HG03095 (cell line): ENCODE results near the gene CYP4F2.
"Not testable (repeated sequence)": the region's sequence is repeated elsewhere in the genome, so short reads cannot be mapped to it uniquely, and the experiment has no call there.

Experiments used
- ATAC-seq: cut with Tn5 transposase; IDR thresholded peaks from one replicate; pipeline ENCODE4 v1.9.1; 2021; ENCODE audit warnings: moderate library complexity; ENCODE audit not compliant: unreplicated experiment

The CYP4F2 gene

DNA sequence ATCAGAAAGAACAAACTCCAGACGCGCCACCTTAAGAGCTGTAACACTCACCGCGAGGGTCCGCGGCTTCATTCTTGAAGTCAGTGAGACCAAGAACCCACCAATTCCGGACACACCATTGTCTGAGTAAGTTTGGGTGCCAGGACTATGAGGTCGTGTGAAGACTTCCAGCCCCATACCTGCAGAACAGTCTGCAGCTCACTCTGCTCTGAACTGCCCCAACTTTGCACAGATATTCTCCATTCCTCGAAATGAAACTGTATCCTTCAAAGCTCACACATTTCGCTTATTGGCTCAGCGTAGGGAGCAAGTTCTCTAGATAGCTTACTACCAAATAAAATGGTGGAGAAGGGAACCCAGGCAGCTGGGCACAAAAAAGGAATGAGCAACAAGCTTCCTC lies 2.6 kb upstream of the CYP4F2 start:
- no peak for ATAC-seq

DNA sequence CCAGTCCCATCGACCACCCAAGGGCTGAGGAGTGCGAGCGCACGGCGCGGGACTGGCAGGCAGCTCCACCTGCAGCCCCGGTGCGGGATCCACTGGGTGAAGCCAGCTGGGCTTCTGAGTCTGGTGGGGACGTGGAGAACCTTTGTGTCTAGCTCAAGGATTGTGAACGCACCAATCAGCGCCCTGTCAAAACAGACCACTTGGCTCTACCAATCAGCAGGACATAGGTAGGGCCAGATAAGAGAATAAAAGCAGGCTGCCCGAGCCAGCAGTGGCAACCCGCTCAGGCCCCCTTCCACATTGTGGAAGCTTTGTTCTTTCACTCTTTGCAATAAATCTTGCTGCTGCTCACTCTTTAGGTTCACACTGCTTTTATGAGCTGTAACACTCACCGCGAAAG lies 2.2 kb upstream of the CYP4F2 start:
- ATAC-seq, result not testable (repeated sequence)

GRCh38 chr19:15899561-15899960 lies 1.7 kb upstream of the CYP4F2 start:
- not testable (repeated sequence) for ATAC-seq

- no peak for ATAC-seq
Observed at GRCh38 chr19:15897026-15897737, 692 bp downstream of the CYP4F2 start.

DNA sequence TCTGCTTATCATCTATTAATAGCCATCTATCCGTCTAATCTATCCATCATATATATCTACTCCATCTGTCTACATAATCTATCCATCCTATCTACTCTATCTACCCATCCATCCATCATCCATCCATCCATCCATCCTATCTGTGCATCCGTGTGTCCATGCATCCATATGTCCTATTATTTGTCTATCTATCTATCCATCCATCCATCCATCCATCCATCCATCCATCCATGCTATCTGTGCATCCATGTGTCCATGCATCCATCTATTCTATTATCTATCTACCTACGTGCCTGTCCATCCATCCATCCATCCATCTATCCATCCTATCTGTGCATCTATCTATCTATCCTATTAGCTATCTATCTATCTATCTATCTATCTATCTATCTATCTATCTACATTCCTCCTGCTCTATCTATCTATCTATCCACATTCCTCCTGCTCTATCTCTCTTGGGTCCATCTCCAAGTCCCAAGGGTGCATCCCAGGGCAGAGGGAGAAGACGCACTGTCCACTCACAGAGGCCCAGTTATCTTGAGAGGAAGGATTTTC lies 1.9 kb downstream of the CYP4F2 start:
- no peak for ATAC-seq

DNA sequence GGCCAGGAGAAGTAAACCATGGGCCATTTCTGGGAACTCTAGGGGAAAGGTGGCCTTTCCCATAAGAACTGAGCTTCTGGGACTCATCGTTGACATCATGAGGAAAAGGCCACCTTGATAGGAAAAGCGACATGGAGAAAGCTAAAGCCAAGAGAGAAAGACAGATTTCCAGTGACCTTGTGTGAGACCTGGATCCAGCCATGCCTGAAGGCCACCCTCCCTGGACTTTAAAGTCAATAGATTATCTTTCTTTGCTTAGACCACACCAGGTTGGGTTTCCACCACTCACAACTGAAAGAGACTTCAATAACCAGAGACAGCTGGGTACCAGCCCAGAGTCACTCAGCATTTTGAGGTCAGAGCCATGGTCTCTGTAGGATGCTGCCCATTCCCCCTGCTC lies 3.5 kb downstream of the CYP4F2 start:
- no peak for ATAC-seq

DNA sequence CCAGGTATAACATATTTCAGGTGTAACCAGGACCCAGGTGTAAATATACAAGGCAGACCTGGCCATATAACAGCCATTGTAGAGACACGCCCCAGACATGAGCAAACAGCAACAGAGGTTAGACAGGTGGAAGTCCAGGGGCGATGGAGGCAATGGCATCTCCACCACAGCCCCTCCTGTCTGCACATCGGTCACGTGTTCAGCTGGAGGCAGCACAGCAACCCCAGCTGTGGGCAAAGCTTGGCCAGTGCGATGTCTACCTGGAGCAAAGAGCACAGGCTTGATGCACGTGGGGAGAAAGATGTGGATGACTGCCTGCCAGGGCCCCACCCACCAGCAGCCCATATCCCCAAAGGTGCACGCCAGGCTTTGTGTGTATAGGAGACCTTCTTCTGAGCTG lies 4.4 kb downstream of the CYP4F2 start:
- no peak for ATAC-seq

DNA sequence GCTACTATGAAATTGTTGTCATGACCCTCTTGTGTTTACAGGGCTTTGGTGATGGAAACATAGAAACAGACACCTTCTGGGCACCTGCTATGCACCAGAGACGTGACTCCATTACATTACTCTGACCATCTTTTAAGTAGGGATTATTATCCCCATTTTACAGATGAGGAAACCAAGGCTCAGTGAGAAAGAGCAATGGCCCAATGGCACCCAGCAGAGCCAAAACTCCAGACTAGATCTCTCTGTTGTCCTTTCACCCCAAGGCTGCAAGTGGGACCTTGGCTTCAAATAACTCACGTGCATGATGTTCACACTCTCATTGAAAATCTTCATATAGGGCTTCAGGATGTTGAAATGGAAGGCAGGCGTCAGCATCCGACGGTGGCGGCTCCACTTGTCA lies 5.9 kb downstream of the CYP4F2 start:
- no peak for ATAC-seq

- no peak for ATAC-seq
Observed at GRCh38 chr19:15891434-15891833, 6.4 kb downstream of the CYP4F2 start.

DNA sequence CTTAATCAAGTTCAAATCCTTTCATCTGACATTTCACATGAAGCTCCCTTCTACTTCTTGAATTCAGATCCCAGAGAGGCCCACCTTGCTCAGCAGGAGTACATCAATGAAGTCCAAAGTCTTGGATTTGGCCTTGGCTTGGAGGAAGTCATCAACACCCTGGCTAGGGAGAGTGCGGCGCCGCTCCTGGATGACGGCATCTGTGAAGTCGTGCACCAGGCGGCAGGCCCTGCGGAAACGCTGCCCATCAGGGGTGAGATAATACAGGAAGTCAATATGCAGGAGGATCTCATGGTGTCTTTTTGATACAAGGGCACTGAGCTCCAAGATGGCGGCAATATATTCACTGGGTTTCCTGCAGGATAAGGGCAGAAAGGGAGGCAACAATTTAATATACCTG lies 8.5 kb downstream of the CYP4F2 start:
- not testable (repeated sequence) for ATAC-seq

DNA sequence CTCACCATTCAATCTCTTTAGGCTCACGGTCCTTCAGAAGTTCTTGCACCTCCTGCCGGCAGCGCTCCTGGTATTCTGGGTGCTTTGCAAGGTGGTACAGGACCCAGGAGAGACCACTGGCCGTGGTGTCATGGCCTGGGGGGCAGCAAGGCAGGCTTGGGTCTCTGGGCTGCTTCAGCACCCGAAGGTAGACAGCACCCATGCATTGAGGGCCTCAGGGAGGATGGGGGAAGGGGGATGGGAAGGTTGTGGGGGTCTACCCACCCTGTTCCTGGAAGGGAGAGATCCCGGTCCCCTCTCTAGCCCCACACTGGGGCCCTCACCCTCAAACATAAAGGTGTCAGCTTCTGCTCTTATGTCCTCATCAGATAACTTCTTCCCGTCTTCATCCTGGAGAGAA lies 12.0 kb downstream of the CYP4F2 start:
- no peak for ATAC-seq

DNA sequence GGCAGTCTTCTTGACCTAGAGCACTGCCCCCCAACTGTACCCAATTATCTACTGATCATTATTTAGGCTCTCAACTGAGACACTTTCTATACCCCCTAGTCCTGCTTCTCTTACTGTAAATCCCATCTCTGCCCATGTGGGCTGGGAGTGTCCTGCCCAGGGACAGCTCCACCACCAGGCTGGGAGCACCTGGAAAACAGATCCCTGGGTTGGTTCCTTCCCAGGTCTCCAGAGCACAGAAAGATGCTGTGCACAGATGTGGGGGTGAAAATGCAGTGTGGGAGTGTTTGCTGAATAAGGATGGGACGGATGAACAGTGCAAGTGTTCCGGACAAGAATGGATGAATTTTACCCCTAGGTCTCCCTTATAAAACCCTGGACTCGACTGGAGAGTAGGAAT lies 12.7 kb downstream of the CYP4F2 start:
- no peak for ATAC-seq

GRCh38 chr19:15883329-15883728 lies 14.5 kb downstream of the CYP4F2 start:
- not testable (repeated sequence) for ATAC-seq

- ATAC-seq, result no peak
Observed at GRCh38 chr19:15874821-15875474, 22.9 kb downstream of the CYP4F2 start.

GRCh38 chr19:15873771-15874170 lies 24.1 kb downstream of the CYP4F2 start:
- not testable (repeated sequence) for ATAC-seq

GRCh38 chr19:15871570-15871969 lies 26.3 kb downstream of the CYP4F2 start:
- ATAC-seq, result no peak

DNA sequence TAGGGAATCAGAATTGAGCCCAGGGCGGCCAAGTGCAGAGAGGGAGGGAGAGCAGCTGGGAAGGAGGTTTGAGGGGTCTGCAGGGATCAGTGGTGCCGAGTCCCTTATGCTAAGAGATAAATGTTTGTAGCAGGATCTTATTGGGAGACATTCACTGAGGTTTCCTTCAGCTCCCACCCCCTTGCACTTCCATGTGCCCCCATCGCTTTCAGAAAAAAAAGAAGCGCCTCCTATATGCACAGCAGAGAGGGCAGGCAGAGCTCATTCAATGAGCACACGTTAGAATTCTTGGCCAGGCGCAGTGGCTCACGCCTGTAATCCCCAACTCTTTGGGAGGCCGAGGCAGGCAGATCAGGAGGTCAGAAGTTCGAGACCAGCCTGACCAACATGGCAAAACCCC lies 28.0 kb downstream of the CYP4F2 start:
- ATAC-seq, result no peak

GRCh38 chr19:15869109-15869555 lies 28.7 kb downstream of the CYP4F2 start:
- ATAC-seq, result no peak

GRCh38 chr19:15866636-15867035 lies 31.2 kb downstream of the CYP4F2 start:
- no peak for ATAC-seq

- no peak for ATAC-seq
Observed at GRCh38 chr19:15864824-15865223, 33.0 kb downstream of the CYP4F2 start.

DNA sequence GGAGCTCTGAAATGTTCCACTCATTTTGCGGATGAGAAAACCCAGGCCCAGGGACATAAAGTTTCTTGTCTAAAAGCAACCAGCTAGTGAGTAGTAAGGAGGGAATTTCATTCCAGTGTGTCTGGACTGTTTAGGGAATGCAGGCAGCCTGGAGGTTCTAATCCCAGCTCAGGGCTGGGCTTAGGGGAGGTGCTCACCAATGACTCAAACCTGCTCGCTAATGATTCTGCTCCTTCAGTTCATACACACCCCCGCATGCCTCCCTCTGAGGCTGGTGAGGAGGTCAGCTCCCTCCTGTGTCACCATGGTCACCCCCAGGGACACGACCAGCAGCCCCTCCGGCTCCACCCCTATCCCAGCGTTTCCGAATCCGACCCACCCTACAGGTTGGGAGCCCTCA lies 34.6 kb downstream of the CYP4F2 start:
- no peak for ATAC-seq

GRCh38 chr19:15862444-15862843 lies 35.4 kb downstream of the CYP4F2 start:
- ATAC-seq, result no peak
